Central memory CD4-positive, alpha-beta T cell (primary cell): ENCODE data around the gene TBXA2R.
A peak's percentile ranks its signal among the peaks of the same experiment; 100 is the strongest.
"Not testable (repeated sequence)": the region's sequence is repeated elsewhere in the genome, so short reads cannot be mapped to it uniquely, and the experiment has no call there.

Experiments used
- DNase-seq: peaks from one replicate; pipeline ENCODE4 v3.0.0; 2022

The TBXA2R gene

GRCh38 chr19:3576696-3577443 is 29.8 kb downstream of the TBXA2R start:
- DNase-seq = no peak

GRCh38 chr19:3575949-3576673 is 30.6 kb downstream of the TBXA2R start:
- no peak for DNase-seq

- no peak for DNase-seq
These were observed 31.4 kb downstream of the TBXA2R start for GRCh38 chr19:3575260-3575741.

GRCh38 chr19:3573858-3574637 is 32.6 kb downstream of the TBXA2R start:
- DNase-seq = peak; percentile 72

- DNase-seq = no peak
These were observed 33.4 kb downstream of the TBXA2R start for GRCh38 chr19:3573162-3573857.

GRCh38 chr19:3572855-3573161 is 33.9 kb downstream of the TBXA2R start, which contains the start of gene HMG20B:
HMG20B (plus strand) TSS chr19:3572944; CDS start chr19:3573310, 366 bp downstream.
- no peak for DNase-seq

- DNase-seq = peak; percentile 98
These were observed 34.4 kb downstream of the TBXA2R start for GRCh38 chr19:3572132-3572854.

- no peak for DNase-seq
These were observed 36.1 kb downstream of the TBXA2R start for GRCh38 chr19:3570606-3571011.

GRCh38 chr19:3570042-3570441 is 36.6 kb downstream of the TBXA2R start:
- DNase-seq = not testable (repeated sequence)

GRCh38 chr19:3565139-3565538 is 41.5 kb downstream of the TBXA2R start:
- DNase-seq = no peak

- no peak for DNase-seq
These were observed 42.8 kb downstream of the TBXA2R start for GRCh38 chr19:3563709-3564524.

GRCh38 chr19:3557461-3558248 is 49.0 kb downstream of the TBXA2R start, which contains the start of gene MFSD12:
MFSD12 (minus strand) TSS chr19:3557586; CDS start chr19:3557403, 183 bp downstream.
- DNase-seq = peak; percentile 91

GRCh38 chr19:3556978-3557460 is 49.7 kb downstream of the TBXA2R start:
- peak; percentile 57 for DNase-seq

- DNase-seq = no peak
These were observed 50.2 kb downstream of the TBXA2R start for GRCh38 chr19:3556423-3556977.

- no peak for DNase-seq
These were observed 50.8 kb downstream of the TBXA2R start for GRCh38 chr19:3555653-3556422.

- DNase-seq = peak; percentile 78
These were observed 52.2 kb downstream of the TBXA2R start for GRCh38 chr19:3554254-3555083.

- no peak for DNase-seq
These were observed 54.9 kb downstream of the TBXA2R start for GRCh38 chr19:3551792-3552095.
